OCI-LY1 (cell line): ENCODE data around the gene SCN7A.

Source experiments
- EZH2 ChIP-seq: fragments of 200-600 bp; sonication (generic), shearing (Covaris generic); IDR thresholded peaks from 2 replicates; pipeline ENCODE4 v1.8.0; 2017; ENCODE audit warnings: borderline replicate concordance, mixed run types, mild to moderate bottlenecking, antibody characterized with exemption, low read length, moderate library complexity, mixed read lengths
- TF ChIP-seq, protein P1 (sequence below): fragments of 200-600 bp; sonication (generic), shearing (Covaris generic); IDR thresholded peaks from 2 replicates; pipeline ENCODE4 v1.5.1; 2017; ENCODE audit warnings: mild to moderate bottlenecking, antibody characterized with exemption, low read length, moderate library complexity, mixed read lengths

DNA sequence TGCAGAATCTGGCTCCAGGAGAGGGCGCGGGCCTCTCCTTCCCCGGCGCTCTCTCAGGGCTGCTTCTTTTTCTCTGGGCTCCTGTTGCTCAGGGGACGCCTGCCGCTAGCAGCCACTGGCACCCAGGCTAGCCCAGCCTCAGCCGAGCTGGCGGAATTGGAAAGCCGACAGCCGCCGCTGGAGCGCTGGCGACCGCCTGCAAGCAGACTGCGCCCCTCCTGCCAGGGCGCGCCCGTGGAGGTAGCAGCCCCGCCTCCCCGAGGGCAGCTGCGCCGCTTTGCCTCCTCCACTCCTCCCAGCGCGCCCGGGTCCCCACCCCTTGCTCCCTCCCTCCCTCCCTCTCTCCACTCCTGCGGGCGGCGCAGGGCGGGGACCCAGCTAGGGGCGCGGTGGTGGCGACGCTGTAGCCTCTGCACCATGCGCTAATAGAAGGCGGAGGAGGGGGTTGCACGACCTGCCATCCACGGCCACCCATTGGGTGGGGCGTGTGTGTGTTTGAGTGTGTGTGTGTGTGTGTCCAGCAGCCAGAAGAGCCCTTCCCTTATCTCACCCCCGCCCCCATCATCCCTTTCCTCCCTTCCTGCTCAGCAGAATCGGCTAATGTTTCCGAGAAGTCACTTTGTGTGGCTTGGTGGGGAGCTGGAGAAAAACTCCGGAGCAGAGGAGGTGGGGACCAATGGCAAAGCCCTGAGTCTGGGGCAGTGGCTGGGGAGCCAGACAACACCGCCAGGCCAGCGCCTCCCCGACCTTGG, 118.1 kb downstream of the SCN7A start, which contains the start of gene SCN9A:
- TF ChIP-seq, protein P1, sequence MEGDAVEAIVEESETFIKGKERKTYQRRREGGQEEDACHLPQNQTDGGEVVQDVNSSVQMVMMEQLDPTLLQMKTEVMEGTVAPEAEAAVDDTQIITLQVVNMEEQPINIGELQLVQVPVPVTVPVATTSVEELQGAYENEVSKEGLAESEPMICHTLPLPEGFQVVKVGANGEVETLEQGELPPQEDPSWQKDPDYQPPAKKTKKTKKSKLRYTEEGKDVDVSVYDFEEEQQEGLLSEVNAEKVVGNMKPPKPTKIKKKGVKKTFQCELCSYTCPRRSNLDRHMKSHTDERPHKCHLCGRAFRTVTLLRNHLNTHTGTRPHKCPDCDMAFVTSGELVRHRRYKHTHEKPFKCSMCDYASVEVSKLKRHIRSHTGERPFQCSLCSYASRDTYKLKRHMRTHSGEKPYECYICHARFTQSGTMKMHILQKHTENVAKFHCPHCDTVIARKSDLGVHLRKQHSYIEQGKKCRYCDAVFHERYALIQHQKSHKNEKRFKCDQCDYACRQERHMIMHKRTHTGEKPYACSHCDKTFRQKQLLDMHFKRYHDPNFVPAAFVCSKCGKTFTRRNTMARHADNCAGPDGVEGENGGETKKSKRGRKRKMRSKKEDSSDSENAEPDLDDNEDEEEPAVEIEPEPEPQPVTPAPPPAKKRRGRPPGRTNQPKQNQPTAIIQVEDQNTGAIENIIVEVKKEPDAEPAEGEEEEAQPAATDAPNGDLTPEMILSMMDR = no peak
- TF ChIP-seq EZH2 = no peak
